ENCODE data around the gene ACVR1. TPM values are rescaled to one million over a fixed set of nuclear protein-coding genes. Genes with fewer than 3 reads are reported as not detected.

The ACVR1 gene
- polyA plus RNA-seq (ENCODE audit: insufficient read depth in 1 of 5, insufficient read length in 5 of 5, low replicate concordance in 1 of 5), result 10 to 100 TPM; 28.3 to 31.6 (median 29.7) TPM
- long read RNA-seq, donor 1, transcript ACVR1-207 (11 exons, 2,861 nt), result major isoform, 7 of 7 reads
- long read RNA-seq, donor 1, partial matches to known transcripts, result 0 of 7 reads
- long read RNA-seq, donor 1, other reads (novel, unspliced or antisense), result 0 of 7 reads
- long read RNA-seq, donor 2, partial matches to known transcripts, result 0 of 3 reads
- long read RNA-seq, donor 2, other reads (novel, unspliced or antisense), result 0 of 3 reads
- long read RNA-seq, donor 3, transcript ACVR1-207 (11 exons, 2,861 nt), result major isoform, 6 of 6 reads
- long read RNA-seq, donor 3, partial matches to known transcripts, result 0 of 6 reads
- long read RNA-seq, donor 3, other reads (novel, unspliced or antisense), result 0 of 6 reads
- long read RNA-seq, donor 4, partial matches to known transcripts, result 0 of 3 reads
- long read RNA-seq, donor 4, other reads (novel, unspliced or antisense), result 0 of 3 reads
- long read RNA-seq, donor 5, partial matches to known transcripts, result 0 of 2 reads
- long read RNA-seq, donor 5, other reads (novel, unspliced or antisense), result 0 of 2 reads
- long read RNA-seq, donor 6, transcript ACVR1-207 (11 exons, 2,861 nt), result major isoform, 6 of 6 reads
- long read RNA-seq, donor 6, partial matches to known transcripts, result 0 of 6 reads
- long read RNA-seq, donor 6, other reads (novel, unspliced or antisense), result 0 of 6 reads
- long read RNA-seq, donor 7, partial matches to known transcripts, result 0 of 2 reads
- long read RNA-seq, donor 7, other reads (novel, unspliced or antisense), result 0 of 2 reads
- long read RNA-seq, donor 8, transcript ACVR1-207 (11 exons, 2,861 nt), result major isoform, 9 of 9 reads
- long read RNA-seq, donor 8, partial matches to known transcripts, result 0 of 9 reads
- long read RNA-seq, donor 8, other reads (novel, unspliced or antisense), result 0 of 9 reads

GRCh38 chr2:157876066-157876785 lies at the start of gene ACVR1:
ACVR1 (minus strand) TSS chr2:157876330; CDS start chr2:157799493, 76,837 bp downstream.
- peak; percentile 96 to 97 for DNase-seq

- no peak for DNase-seq
Measured at GRCh38 chr2:157925071-157925470, 48.9 kb upstream of the ACVR1 start.

GRCh38 chr2:157923598-157924217 lies 47.6 kb upstream of the ACVR1 start:
- DNase-seq, result no peak

- DNase-seq, result no peak
Measured at GRCh38 chr2:157922815-157923214, 46.7 kb upstream of the ACVR1 start.

- DNase-seq, result no peak
Measured at GRCh38 chr2:157922336-157922735, 46.2 kb upstream of the ACVR1 start.

GRCh38 chr2:157920736-157921135 lies 44.6 kb upstream of the ACVR1 start:
- no peak for DNase-seq

GRCh38 chr2:157919181-157919580 lies 43.1 kb upstream of the ACVR1 start:
- DNase-seq, result no peak

GRCh38 chr2:157918319-157918718 lies 42.2 kb upstream of the ACVR1 start:
- no peak for DNase-seq

- DNase-seq, result no peak
Measured at GRCh38 chr2:157911750-157912149, 35.6 kb upstream of the ACVR1 start.

GRCh38 chr2:157911246-157911645 lies 35.1 kb upstream of the ACVR1 start:
- DNase-seq, result no peak

GRCh38 chr2:157905092-157905491 lies 29.0 kb upstream of the ACVR1 start:
- no peak for DNase-seq

GRCh38 chr2:157903626-157904025 lies 27.5 kb upstream of the ACVR1 start:
- no peak for DNase-seq

- no peak for DNase-seq
Measured at GRCh38 chr2:157903151-157903550, 27.0 kb upstream of the ACVR1 start.

GRCh38 chr2:157902692-157903091 lies 26.6 kb upstream of the ACVR1 start:
- DNase-seq, result no peak

GRCh38 chr2:157901325-157901724 lies 25.2 kb upstream of the ACVR1 start:
- no peak for DNase-seq

GRCh38 chr2:157900684-157901083 lies 24.6 kb upstream of the ACVR1 start:
- no peak for DNase-seq

GRCh38 chr2:157900203-157900602 lies 24.1 kb upstream of the ACVR1 start:
- no peak for DNase-seq

- no peak for DNase-seq
Measured at GRCh38 chr2:157899125-157899839, 23.2 kb upstream of the ACVR1 start.

- no peak for DNase-seq
Measured at GRCh38 chr2:157898591-157898996, 22.5 kb upstream of the ACVR1 start.

GRCh38 chr2:157897106-157897971 lies 21.2 kb upstream of the ACVR1 start:
- DNase-seq, result no peak

Measured in right lung (tissue), 10 donors.